Right lobe of liver (tissue), 4 donors: ENCODE measurements around the gene PTPRD.

Experiments
- POLR2A ChIP-seq: fragments of 450-650 bp; IDR thresholded peaks from one replicate; pipeline ENCODE4 v1.6.1; 2017; ENCODE audit warnings: antibody characterized with exemption, mild to moderate bottlenecking
- TF ChIP-seq, protein P1 (sequence below), 4 donors: fragments of 200-600 bp in 3 of 4; fragments of 450-650 bp in 1 of 4; IDR thresholded peaks; one replicate each; pipeline versions ENCODE4 v1.5.1 to v1.8.0; 2016 to 2022; ENCODE audit warnings: antibody characterized with exemption in 4 of 4, mild to moderate bottlenecking in 2 of 4
- donor health status: DM: no; HTN: no; CAD: no.
- donor health status: DM: no; HTN: no; CAD: no.
- donor health status: DM: no; HTN: yes; CAD: no.

- TF ChIP-seq, protein P1, sequence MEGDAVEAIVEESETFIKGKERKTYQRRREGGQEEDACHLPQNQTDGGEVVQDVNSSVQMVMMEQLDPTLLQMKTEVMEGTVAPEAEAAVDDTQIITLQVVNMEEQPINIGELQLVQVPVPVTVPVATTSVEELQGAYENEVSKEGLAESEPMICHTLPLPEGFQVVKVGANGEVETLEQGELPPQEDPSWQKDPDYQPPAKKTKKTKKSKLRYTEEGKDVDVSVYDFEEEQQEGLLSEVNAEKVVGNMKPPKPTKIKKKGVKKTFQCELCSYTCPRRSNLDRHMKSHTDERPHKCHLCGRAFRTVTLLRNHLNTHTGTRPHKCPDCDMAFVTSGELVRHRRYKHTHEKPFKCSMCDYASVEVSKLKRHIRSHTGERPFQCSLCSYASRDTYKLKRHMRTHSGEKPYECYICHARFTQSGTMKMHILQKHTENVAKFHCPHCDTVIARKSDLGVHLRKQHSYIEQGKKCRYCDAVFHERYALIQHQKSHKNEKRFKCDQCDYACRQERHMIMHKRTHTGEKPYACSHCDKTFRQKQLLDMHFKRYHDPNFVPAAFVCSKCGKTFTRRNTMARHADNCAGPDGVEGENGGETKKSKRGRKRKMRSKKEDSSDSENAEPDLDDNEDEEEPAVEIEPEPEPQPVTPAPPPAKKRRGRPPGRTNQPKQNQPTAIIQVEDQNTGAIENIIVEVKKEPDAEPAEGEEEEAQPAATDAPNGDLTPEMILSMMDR (IDR thresholded peaks at IDR 0.05), result no peak
- TF ChIP-seq POLR2A, result no peak
Observed at GRCh38 chr9:10597801-10598200, 15.0 kb downstream of the PTPRD start.
